ENCODE results near the gene PITPNC1. TPM values are rescaled to one million over a fixed set of nuclear protein-coding genes. Genes with fewer than 3 reads are reported as not detected.

The PITPNC1 gene
- total and polyA plus RNA-seq, 2 donors (not counting 1 experiment from before 2014, with no cell fraction given): 5.8 to 7.1 TPM

DNA sequence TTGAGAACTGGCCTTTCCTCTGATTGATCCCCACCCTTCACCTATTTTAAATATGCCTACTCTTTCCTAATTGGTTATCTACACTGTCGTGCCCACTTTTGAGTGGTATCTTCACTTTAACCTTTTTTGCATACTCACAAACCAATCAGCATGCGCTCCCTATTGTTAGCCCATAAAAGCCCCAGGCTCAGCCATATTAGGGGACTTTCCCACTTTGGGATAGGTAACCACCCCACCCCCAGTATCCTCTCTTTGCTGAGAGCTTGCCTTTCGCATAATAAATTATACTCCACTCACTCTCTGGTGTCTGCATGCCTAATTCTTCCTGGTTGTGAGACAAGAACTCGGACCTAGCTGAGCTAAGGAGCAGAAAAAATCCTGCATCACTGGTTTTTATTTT is 281.2 kb downstream of the PITPNC1 start:
- no peak overlapping the region for H3K4me3 ChIP-seq (replicated peaks in 1 of 4; ENCODE audit: control extremely low read depth in 1 of 4, insufficient read depth in 1 of 4, low read depth in 3 of 4, low read length in 4 of 4)
- no peak for DNase-seq (ENCODE audit: low read depth in 2 of 2)
- H3K4me1 ChIP-seq (ENCODE audit: control insufficient read depth, extremely low read depth, insufficient read depth, low read length): no peaks in the 10 kb centered on the region
- no peaks in the 10 kb centered on the region for H3K9me3 ChIP-seq (ENCODE audit: control insufficient read depth, insufficient read depth, low read depth, low read length)
- no peaks in the 10 kb centered on the region for H4K20me1 ChIP-seq (ENCODE audit: control insufficient read depth, extremely low read depth, insufficient read depth, low read length)
- H3K27me3 ChIP-seq (ENCODE audit: control insufficient read depth, insufficient read depth, low read length): no peaks in the 10 kb centered on the region
- no peaks in the 10 kb centered on the region for H3K36me3 ChIP-seq (ENCODE audit: control insufficient read depth, insufficient read depth, low read length)
- no peak for TF ChIP-seq CTCF (conservative IDR thresholded peaks at IDR 0.05 in 1 of 2, IDR thresholded peaks at IDR 0.05 in 1 of 2; ENCODE audit: low read depth in 1 of 2, low read length in 2 of 2)
- no peak for TF ChIP-seq EZH2 (IDR thresholded peaks at IDR 0.05; ENCODE audit: low read length, missing control alignments)
- H2AFZ ChIP-seq (ENCODE audit: low read length): no peak overlapping the region
- no peak overlapping the region for H3K27ac ChIP-seq (ENCODE audit: insufficient read depth, low read length)
- H3K79me2 ChIP-seq (ENCODE audit: control insufficient read depth, insufficient read depth, low read length): no peaks in the 10 kb centered on the region
- H3K9ac ChIP-seq (ENCODE audit: insufficient read depth, low read length): no peak overlapping the region
- H3K4me2 ChIP-seq (ENCODE audit: extremely low read depth, insufficient read depth, low read length): no peak overlapping the region

GRCh38 chr17:67659028-67659427 is 281.9 kb downstream of the PITPNC1 start:
- Histone ChIP-seq H4K20me1 (ENCODE audit: control insufficient read depth, extremely low read depth, insufficient read depth, low read length) (no peaks in the 10 kb centered on the region), H2AFZ (ENCODE audit: low read length) (no peak overlapping the region), H3K4me1 (ENCODE audit: control insufficient read depth, extremely low read depth, insufficient read depth, low read length) (no peaks in the 10 kb centered on the region), H3K27me3 (ENCODE audit: control insufficient read depth, insufficient read depth, low read length) (no peaks in the 10 kb centered on the region), H3K9me3 (ENCODE audit: control insufficient read depth, insufficient read depth, low read depth, low read length) (no peaks in the 10 kb centered on the region), H3K79me2 (ENCODE audit: control insufficient read depth, insufficient read depth, low read length) (no peaks in the 10 kb centered on the region), H3K4me3 (replicated peaks in 1 of 4; ENCODE audit: control extremely low read depth in 1 of 4, insufficient read depth in 1 of 4, low read depth in 3 of 4, low read length in 4 of 4) (no peak overlapping the region), H3K9ac (ENCODE audit: insufficient read depth, low read length) (no peak overlapping the region), H3K36me3 (ENCODE audit: control insufficient read depth, insufficient read depth, low read length) (no peaks in the 10 kb centered on the region), H3K4me2 (ENCODE audit: extremely low read depth, insufficient read depth, low read length) (no peak overlapping the region), H3K27ac (ENCODE audit: insufficient read depth, low read length) (no peak overlapping the region)
- DNase-seq (ENCODE audit: low read depth in 2 of 2): no peak
- TF ChIP-seq EZH2 (IDR thresholded peaks at IDR 0.05; ENCODE audit: low read length, missing control alignments): no peak
- no peak for TF ChIP-seq CTCF (conservative IDR thresholded peaks at IDR 0.05 in 1 of 2, IDR thresholded peaks at IDR 0.05 in 1 of 2; ENCODE audit: low read depth in 1 of 2, low read length in 2 of 2)

GRCh38 chr17:67662712-67663111 is 285.6 kb downstream of the PITPNC1 start:
- Histone ChIP-seq H3K79me2 (ENCODE audit: control insufficient read depth, insufficient read depth, low read length) (no peaks in the 10 kb centered on the region), H3K4me2 (ENCODE audit: extremely low read depth, insufficient read depth, low read length) (no peak overlapping the region), H3K36me3 (ENCODE audit: control insufficient read depth, insufficient read depth, low read length) (no peaks in the 10 kb centered on the region), H3K4me1 (ENCODE audit: control insufficient read depth, extremely low read depth, insufficient read depth, low read length) (no peaks in the 10 kb centered on the region), H4K20me1 (ENCODE audit: control insufficient read depth, extremely low read depth, insufficient read depth, low read length) (no peaks in the 10 kb centered on the region), H3K9ac (ENCODE audit: insufficient read depth, low read length) (no peak overlapping the region), H3K27ac (ENCODE audit: insufficient read depth, low read length) (no peak overlapping the region), H3K27me3 (ENCODE audit: control insufficient read depth, insufficient read depth, low read length) (no peaks in the 10 kb centered on the region), H2AFZ (ENCODE audit: low read length) (no peak overlapping the region), H3K9me3 (ENCODE audit: control insufficient read depth, insufficient read depth, low read depth, low read length) (no peaks in the 10 kb centered on the region), H3K4me3 (replicated peaks in 1 of 4; ENCODE audit: control extremely low read depth in 1 of 4, insufficient read depth in 1 of 4, low read depth in 3 of 4, low read length in 4 of 4) (no peak overlapping the region)
- no peak for TF ChIP-seq EZH2 (IDR thresholded peaks at IDR 0.05; ENCODE audit: low read length, missing control alignments)
- TF ChIP-seq CTCF (conservative IDR thresholded peaks at IDR 0.05 in 1 of 2, IDR thresholded peaks at IDR 0.05 in 1 of 2; ENCODE audit: low read depth in 1 of 2, low read length in 2 of 2): no peak
- DNase-seq (ENCODE audit: low read depth in 2 of 2): no peak

Data from fibroblast of lung (primary cell).